Caki2 (cell line): ENCODE data around the gene KCNE5. TPM values are rescaled to one million over a fixed set of nuclear protein-coding genes. Genes with fewer than 3 reads are reported as not detected.
"Not testable (repeated sequence)": the region's sequence is repeated elsewhere in the genome, so short reads cannot be mapped to it uniquely, and the experiment has no call there.

Experiments used
- DNase-seq: peaks from one replicate; pipeline ENCODE4 v3.0.0-alpha.2; 2015; ENCODE audit warnings: low read depth
- in situ Hi-C: cut with HindIII; loops from 2 replicates; pipeline ENCODE4 v1.10.0; 2016; ENCODE audit warnings: low sequenced_read_pairs, low pct_unique_long_range_greater_than_20kb, mixed read lengths
- total RNA-seq: library from RNA; depleted of rRNA; stranded (reverse); fragments of >200 nt; shearing (Covaris generic); gene quantifications from 2 replicates; pipeline ENCODE4 v1.2.3, GENCODE V29; 2014; ENCODE audit warnings: low replicate concordance; rRNA removed

The KCNE5 gene, protein sequence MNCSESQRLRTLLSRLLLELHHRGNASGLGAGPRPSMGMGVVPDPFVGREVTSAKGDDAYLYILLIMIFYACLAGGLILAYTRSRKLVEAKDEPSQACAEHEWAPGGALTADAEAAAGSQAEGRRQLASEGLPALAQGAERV
- not detected in 2 replicates for total RNA-seq

DNA sequence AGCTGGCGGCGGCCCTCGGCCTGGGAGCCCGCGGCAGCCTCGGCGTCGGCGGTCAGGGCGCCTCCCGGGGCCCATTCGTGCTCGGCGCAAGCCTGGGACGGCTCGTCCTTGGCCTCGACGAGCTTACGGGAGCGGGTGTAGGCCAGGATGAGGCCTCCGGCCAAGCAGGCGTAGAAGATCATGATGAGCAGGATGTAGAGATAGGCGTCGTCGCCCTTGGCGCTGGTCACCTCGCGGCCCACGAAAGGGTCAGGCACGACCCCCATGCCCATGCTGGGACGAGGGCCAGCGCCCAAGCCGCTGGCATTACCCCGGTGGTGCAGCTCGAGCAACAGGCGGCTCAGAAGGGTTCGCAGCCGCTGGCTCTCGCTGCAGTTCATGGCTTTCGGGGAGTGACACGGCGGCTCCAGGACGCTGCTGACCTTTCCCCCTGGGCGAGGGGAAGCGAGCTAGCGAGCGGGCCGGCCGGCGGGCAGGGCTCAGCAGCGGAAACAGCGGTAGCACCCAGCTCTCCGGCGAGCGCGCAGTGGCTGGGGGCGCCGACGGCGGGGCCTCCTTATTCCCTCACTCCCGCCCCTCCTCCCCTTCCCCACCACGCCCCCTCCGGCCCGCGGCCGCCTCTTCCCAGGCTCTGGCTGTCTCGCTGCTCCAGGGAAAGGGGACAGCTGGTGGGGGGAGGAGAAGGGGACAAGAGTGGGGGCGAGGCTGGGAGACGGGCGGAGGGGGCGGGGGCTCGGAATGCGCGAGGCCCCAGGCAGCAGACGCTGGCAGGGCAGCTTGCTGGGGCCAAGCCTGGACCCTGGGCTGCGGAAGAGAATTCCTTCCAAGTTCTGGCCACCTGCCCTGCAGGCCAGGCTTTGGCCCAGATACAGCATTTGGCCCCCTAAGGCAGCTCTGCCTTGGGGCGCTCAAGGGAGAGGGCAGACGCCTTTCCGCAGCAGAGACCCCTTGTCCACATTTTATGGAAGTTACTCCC is at the start of gene KCNE5:
TSS of gene KCNE5 (minus strand) at position 532 of the 976 bp plus-strand sequence. CDS start at position 380, 152 bp downstream.
- in situ Hi-C loops, result no loop called here

DNA sequence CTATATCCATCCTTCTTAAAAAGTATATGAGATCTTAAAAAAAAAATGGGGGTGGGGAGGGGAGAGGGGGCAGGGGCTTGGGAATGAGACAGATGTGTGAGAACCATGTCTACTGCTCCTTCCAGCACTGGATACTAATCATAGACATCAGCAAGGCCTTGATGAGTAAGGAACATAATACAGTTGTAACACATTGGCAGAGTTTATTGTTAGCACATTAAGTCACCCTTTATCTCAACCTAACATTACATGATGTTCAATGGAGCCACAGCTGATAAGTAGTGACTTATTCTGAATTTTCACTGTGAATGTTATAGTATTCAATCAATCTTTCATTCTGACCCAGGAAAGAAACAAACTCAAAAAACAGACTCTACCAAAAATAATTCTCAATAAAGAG is 47.3 kb upstream of the KCNE5 start:
- no peak for DNase-seq
- in situ Hi-C loops, result no loop called here

More for the DNA sequence above, at the start of gene KCNE5:
- DNase-seq, result no peak

DNA sequence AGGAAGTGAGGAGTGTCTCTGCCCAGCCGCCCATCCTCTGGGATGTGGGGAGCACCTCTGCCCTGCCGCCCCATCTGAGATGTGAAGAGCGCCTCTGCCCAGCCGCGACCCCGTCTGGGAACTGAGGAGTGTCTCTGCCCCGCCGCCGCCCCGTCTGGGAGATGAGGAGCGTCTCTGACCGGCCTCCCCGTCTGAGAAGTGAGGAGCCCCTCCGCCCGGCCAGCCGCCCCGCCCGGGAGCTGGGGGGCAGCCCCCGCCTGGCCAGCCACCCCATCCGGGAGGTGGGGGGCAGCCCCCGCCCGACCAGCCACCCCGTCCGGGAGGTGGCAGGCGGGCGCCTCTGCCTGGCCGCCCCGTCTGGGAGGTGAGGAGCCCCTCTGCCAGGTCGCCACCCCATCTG is 46.2 kb upstream of the KCNE5 start:
- in situ Hi-C loops, result not testable (repeated sequence)

DNA sequence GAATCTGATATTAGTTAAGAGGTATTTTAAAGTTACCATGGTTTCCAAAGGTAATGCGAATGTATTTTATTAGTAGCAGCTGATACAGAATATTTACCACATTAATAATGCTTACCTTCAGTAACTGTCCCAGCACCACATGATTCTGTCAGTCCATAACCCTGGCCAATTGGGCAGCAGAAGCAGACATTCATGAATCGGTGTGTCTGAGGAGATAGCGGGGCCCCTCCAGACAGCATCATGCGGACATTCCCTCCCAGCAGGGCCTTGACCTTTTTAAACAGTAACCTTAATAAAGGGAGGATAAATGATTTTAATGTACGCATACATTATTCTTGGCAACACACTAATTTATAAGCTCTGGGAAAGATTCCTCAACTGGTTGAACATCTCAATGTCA is 43.0 kb upstream of the KCNE5 start:
- in situ Hi-C loops, result no loop called here

More for the DNA sequence above, 46.2 kb upstream of the KCNE5 start:
- DNase-seq, result not testable (repeated sequence)

DNA sequence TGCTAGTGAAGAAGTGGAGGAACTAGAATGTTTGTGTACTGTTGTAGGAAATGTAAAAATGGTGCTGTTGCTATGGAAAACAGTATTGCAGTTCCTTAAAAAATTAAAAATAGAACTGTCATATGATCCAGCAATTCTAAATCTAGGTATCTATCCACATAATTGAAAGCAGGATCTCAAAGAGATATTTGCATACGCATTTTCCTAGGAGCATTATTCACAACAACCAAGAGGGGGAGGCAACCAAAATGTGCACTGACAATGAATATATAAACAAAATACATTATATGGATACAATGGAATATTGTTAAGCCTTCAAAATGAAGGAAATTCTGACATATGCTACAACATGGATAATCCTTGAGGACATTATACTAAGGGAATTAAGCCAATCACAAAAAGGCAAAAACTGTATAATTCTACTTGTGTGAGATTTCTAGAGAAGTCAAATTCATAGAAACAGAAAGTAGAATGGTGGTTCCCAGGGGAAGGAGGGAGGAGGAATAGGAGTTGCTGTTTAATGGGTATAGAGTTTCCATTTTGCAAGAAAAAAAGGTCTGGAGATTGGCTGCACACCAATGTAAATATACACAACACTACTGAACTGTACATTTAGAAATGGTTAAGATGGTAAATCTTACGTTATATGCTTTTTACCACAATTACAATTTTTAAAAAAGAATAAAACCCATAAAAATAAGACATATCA is 35.6 kb upstream of the KCNE5 start:
- DNase-seq, result no peak
- in situ Hi-C loops, result no loop called here

More for the DNA sequence above, 43.0 kb upstream of the KCNE5 start:
- no peak for DNase-seq

DNA sequence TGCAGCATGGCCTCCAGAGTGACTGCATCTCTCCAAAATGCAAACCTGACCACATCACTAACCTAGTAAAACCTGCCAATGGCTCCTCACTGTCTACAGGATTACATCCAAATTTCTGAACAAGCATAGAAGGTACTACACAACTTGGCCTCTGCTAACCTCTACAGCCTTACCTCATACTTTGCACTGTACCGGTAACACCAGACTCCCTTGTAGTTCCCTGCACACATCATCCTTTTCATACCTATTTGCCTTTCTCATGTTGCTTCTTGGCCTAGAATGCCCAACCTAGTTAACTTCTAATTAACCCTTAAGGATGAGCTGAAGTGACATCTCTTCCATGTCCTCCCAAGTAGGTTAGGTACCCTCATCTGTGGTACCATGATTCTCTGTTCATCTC is 33.4 kb upstream of the KCNE5 start:
- DNase-seq, result no peak

DNA sequence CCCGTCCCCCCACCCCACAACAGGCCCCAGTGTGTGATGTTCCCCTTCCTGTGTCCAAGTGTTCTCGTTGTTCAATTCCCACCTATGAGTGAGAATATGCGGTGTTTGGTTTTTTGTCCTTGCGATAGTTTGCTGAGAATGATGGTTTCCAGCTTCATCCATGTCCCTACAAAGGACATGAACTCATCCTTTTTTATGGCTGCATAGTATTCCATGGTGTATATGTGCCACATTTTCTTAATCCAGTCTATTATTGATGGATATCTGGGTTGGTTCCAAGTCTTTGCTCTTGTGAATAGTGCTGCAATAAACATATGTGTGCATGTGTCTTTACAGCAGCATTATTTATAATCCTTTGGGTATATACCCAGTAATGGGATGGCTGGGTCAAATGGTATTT is 32.4 kb upstream of the KCNE5 start:
- DNase-seq, in situ Hi-C loops: not testable (repeated sequence)

More for the DNA sequence above, 33.4 kb upstream of the KCNE5 start:
- in situ Hi-C loops, result no loop called here

DNA sequence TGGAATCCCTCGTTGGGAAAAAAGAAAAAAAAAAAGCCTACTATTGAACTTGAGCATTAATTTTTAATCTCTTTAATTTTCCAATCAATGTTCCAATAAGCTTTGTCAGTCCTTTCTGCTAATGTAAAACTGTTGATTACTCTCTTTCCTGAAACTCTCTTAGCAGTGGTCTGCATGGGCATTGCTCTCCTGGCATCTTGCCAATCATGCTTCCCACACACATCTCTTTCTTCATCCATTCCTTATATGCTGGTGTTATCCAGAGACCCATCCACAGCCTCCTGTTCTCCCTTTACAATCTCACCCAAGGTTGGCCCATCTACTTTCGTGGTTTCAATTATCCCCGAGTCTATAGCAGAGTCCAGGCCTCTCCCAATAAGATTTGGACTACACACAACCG is 31.8 kb upstream of the KCNE5 start:
- no peak for DNase-seq
- in situ Hi-C loops, result no loop called here

DNA sequence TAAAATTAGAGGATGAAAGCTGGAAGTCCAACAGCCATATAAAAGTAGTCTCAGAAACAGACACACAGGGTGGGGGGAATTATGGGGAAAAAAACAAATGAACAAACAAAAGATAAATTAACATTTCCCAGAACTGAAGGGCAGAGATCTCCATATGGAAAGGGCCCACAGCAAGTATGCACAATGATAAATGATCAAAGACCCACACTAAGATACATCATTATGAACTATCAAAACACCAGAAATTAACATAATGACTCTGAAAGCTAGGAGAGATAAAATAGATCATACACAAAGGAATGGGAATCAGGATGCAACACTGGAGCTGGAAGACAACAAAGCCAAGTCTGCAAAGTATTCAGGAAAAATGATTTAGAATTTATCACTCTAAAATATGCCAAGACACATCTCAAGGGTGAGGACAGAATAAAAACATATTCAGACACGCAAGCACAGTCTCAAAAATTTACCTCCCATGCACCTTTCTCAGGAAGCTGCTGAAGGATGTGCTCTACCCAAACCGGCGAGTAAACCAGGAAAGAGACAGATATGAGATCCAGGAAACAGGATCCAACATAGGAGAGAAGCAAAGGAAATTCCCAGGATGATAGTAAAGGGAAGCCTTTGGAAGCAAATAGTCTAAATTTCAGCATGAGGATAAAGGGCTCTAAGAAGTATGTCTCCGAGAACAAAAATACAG is 30.7 kb upstream of the KCNE5 start:
- in situ Hi-C loops, result no loop called here

DNA sequence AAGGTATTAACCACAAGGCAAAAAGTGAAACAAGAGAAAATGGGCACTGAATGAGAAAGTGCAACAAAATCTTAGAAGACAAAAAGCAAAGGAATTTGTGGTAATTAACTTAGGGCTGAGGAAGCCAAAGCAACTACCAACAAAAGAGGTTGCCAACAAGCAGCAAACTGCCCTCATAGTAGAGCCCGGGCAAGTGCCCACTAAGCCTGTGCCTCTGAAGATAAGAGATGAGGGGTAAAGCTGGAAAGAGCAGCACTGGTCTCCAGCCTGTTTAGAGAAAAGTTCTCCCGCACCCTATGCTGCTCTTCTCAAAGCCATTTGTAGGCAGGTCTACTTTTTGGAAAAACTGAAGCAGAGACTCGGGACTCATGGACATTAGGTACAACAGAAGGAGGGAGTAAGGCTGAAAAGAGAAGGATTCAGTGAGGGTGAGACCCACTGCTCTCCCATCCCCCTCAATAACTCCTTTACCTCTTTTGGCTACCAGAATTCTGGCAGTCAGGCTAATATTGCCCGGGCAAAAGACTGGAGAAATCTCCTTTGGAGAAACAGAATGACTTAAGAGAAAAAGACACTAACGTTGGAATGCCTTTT is 29.6 kb upstream of the KCNE5 start:
- DNase-seq, result no peak
- in situ Hi-C loops, result no loop called here

More for the DNA sequence above, 30.7 kb upstream of the KCNE5 start:
- DNase-seq, result no peak

DNA sequence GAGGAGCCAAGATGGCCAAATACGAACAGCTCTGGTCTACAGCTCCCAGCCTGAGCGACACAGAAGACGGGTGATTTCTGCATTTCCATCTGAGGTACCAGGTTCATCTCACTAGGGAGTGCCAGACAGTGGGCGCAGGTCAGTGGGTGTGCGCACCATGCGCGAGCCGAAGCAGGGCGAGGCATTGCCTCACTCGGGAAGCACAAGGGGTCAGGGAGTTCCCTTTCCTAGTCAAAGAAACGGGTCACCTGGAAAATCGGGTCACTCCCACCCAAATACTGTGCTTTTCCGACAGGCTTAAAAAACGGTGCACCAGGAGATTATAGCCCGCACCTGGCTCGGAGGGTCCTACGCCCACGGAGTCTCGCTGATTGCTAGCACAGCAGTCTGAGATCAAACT is 19.7 kb upstream of the KCNE5 start:
- in situ Hi-C loops, result not testable (repeated sequence)

DNA sequence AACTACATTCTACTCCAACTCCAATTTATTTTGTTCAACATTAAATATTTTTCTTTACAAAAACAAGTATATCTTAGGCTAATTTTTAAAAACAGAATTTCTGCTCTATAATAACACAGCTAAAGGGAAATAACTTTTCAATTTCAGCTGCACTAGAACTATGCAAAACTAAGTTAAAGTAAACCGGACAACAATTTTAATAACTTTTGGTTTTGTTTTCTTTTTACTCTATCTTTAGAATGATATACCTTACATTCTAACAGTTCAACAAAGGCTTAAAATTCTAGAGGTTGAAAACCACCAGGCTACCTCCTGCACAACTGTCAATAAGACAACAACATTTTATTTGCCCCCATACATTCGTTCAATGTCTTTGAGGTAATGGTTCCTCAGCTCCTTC is 18.7 kb upstream of the KCNE5 start:
- no peak for DNase-seq
- in situ Hi-C loops, result no loop called here

More for the DNA sequence above, 19.7 kb upstream of the KCNE5 start:
- DNase-seq, result peak; percentile 12

DNA sequence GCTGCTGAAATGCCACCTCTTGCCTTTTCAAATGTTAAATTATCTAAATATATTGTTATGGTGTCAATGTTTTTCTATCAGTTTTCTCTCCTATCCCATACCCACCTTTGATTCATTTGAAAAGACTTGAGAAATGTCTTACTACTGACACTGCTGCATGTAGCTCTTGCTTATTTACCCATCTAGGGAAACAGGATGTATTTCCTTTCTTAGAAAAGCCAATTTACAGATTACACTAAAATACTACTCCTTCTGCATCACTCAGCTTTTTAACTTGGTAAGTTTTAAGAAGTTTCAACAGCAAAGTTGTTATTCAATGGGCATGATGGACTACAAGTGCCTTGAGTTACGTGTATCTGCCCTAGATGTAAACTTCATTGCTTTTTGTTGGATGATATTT is 13.2 kb upstream of the KCNE5 start:
- no peak for DNase-seq
- in situ Hi-C loops, result no loop called here

DNA sequence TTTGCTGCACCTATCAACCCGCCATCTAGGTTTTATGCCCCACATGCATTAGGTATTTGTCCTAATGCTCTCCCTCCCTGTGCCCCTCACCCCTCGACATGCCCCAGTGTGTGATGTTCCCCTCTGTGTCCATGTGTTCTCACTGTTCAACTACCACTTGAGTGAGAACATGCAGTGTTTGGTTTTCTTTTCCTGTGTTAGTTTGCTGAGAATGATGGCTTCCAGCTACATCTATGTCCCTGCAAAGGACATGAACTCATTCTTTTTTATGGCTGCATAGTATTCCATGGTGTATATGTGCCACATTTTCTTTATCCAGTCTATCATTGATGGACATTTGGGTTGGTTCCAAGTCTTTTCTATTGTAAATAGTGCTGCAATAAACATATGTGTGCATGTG is 12.5 kb upstream of the KCNE5 start:
- DNase-seq, in situ Hi-C loops: not testable (repeated sequence)

DNA sequence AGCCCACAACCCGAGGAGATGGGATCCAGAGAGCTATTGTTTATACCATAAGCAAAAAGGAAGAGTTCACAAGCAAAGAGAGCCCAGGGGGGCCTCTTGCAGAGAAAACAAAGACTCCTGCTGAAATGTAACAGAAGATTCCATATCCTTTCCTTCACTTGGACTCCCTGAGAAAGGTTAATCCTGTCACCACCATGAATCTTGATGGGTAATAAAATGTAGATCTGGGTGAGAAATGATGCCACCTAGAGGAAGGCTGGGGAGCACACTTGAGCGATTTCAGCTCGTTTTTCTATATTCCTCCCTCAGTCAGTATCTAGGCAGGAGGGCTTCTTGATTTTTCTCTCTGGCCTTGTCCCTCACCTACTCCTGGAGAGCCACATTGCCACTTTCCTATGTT is 10.2 kb upstream of the KCNE5 start:
- in situ Hi-C loops, result no loop called here
- peak; percentile 8 for DNase-seq

DNA sequence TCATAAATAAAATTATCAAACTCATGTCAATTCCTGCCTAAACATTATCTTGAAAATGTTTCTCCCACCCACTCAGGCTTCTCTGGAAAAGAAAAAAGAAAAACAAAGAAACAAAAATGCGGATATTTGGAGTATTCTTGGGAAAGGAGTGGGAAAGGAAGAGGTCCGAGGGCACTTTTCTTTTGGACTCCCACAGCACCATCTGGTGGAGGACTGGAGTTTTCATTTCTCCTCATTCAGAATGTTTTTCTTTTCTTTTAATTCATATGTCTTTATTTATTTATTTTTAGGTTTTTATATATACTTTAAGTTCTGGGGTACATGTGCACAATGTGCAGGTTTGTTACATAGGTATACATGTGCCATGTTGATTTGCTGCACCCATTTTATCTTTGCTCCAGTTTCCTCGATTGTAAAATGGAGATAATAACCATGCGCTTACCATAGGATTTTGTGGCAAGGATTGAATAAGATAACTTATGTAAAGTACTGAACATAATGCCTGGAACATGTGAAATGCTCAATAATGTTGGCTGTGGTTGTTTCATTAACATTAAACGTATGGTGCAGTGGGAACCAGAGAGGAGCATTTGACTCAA is 8.0 kb upstream of the KCNE5 start:
- in situ Hi-C loops, result no loop called here

DNA sequence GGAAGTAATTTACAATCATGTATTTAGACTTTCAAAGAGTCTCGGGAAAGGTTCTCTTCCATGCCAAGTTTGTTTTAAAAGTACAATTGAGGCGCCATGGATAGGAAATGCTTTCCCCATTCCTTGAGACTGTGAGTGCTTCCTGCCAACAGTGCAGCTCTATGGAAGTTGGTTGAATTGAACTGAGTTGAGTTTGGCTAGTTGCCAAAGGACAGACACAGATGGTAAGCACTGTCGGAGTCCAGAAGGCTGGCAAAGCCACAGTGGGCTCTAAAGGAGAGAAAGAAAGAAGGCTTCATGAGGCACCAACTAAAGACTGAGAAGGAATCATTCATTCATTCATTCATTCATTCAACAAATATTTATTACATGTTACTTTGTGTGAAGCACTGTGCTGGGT is 4.3 kb upstream of the KCNE5 start:
- no peak for DNase-seq
- in situ Hi-C loops, result no loop called here

More for the DNA sequence above, 8.0 kb upstream of the KCNE5 start:
- DNase-seq, result no peak
